VCaP (cell line): ENCODE results near the gene PDIA5.
"Not testable (repeated sequence)": the region's sequence is repeated elsewhere in the genome, so short reads cannot be mapped to it uniquely, and the experiment has no call there.

Experiments used
- H3K27ac ChIP-seq: fragments of 450-650 bp; 2 replicates; pipeline ENCODE4 v1.5.1; 2017
- CTCF ChIP-seq: fragments of 450-650 bp; conservative IDR thresholded peaks from 2 replicates; pipeline ENCODE4 v1.5.1; 2017; ENCODE audit warnings: mild to moderate bottlenecking, moderate library complexity

Gene PDIA5

GRCh38 chr3:123143669-123144411 lies 77.0 kb downstream of the PDIA5 start:
- H3K27ac ChIP-seq: no peak overlapping the region

GRCh38 chr3:123147754-123148535 lies 81.1 kb downstream of the PDIA5 start:
- H3K27ac ChIP-seq: no peak overlapping the region
- TF ChIP-seq CTCF: no peak

More at GRCh38 chr3:123143669-123144411, 77.0 kb downstream of the PDIA5 start:
- no peak for TF ChIP-seq CTCF

GRCh38 chr3:123148772-123149171 lies 81.9 kb downstream of the PDIA5 start:
- TF ChIP-seq CTCF: no peak

GRCh38 chr3:123149525-123149924 lies 82.7 kb downstream of the PDIA5 start:
- TF ChIP-seq CTCF: no peak

More at GRCh38 chr3:123148772-123149171, 81.9 kb downstream of the PDIA5 start:
- H3K27ac ChIP-seq: no peak overlapping the region

GRCh38 chr3:123150449-123151215 lies 83.8 kb downstream of the PDIA5 start:
- no peak for TF ChIP-seq CTCF
- H3K27ac ChIP-seq: no peak overlapping the region

More at GRCh38 chr3:123149525-123149924, 82.7 kb downstream of the PDIA5 start:
- no peak overlapping the region for H3K27ac ChIP-seq

GRCh38 chr3:123151251-123151705 lies 84.5 kb downstream of the PDIA5 start:
- TF ChIP-seq CTCF: no peak
- no peak overlapping the region for H3K27ac ChIP-seq

GRCh38 chr3:123151853-123152420 lies 85.1 kb downstream of the PDIA5 start:
- H3K27ac ChIP-seq: not testable (repeated sequence)
